ENCODE results near the gene MTHFD1.
"Not testable (repeated sequence)": the region's sequence is repeated elsewhere in the genome, so short reads cannot be mapped to it uniquely, and the experiment has no call there.

The MTHFD1 gene

DNA sequence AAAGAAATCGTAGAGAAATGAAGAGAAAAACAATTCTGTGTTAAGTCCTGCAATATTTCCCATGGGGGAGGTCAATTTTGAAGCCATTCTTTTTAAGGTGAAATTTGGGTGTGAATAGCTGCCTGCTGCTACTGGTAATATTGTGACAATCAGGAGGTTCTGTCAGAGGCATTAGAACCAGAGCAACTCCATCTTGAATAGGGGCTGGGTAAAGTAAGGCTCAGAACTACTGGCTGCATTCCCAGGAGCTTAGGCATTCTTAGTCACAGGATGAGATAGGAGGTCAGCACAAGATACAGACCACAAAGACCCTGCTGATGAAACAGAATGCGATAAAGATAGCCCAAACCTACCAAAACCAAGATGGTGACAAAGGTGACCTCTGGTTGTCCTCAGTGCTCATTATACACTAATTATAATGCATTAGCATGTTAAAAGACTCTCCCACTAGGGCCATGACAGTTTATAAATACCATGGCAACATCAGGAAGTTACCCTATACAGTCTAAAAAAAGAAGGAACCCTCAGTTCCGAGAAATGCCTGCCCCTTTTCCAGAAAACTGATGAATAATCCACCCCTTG is 24.8 kb upstream of the MTHFD1 start:
- Histone ChIP-seq H2AK5ac (ENCODE audit: low read length) (no peak overlapping the region), H3K4me2 (ENCODE audit: low read length) (no peak overlapping the region), H3K79me1 (ENCODE audit: low read length) (no peaks in the 10 kb centered on the region), H3K9ac (ENCODE audit: low read length) (no peak overlapping the region), H4K5ac (ENCODE audit: low read length) (no peak overlapping the region), H3K4ac (ENCODE audit: low read depth, low read length) (no peak overlapping the region), H2BK5ac (ENCODE audit: low read length) (no peak overlapping the region), H3K27me3 (ENCODE audit: insufficient read depth, low read length, poor library complexity) (no peaks in the 10 kb centered on the region), H2BK120ac (ENCODE audit: low read depth, low read length) (no peak overlapping the region), H3K4me3 (ENCODE audit: low read length) (no peak overlapping the region), H3K56ac (ENCODE audit: low read length) (no peak overlapping the region), H2BK15ac (replicated peaks; ENCODE audit: low read depth) (no peak overlapping the region), H3K4me1 (ENCODE audit: control insufficient read depth, low read depth, low read length) (no peaks in the 10 kb centered on the region), H3K36me3 (ENCODE audit: control insufficient read depth, insufficient read depth, low read length) (no peaks in the 10 kb centered on the region), H3K18ac (ENCODE audit: low read length) (no peak overlapping the region), H3K23ac (ENCODE audit: low read length) (no peak overlapping the region), H4K8ac (ENCODE audit: low read depth, low read length) (no peak overlapping the region), H3K27ac (ENCODE audit: low read depth, low read length) (no peak overlapping the region), H3K79me2 (ENCODE audit: control insufficient read depth, insufficient read depth, low read length) (no peaks in the 10 kb centered on the region)
- peak; percentile 48 for DNase-seq
- WGBS (ENCODE audit: extremely low coverage, insufficient coverage, low lambda C conversion rate), result no CpG with 5 or more reads among the region's 3 CpGs

DNA sequence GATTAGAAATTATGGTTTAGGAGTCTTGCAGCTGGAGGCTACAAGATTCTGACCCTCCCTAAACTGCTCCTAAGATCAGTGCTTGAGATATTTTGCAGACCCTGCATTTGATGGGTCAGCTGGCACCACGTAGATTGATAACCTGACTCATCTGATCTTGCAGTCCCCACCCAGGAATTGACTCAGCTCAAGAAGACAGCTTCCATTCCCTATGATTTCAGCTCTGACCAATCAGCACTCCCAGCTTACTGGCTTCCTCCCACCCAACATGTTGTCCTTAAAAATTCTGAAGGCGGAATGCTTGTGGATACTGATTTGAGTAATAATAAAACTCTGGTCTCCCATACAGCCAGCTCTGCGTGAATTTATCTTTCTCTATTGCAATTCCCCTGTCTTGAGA is 23.2 kb upstream of the MTHFD1 start:
- Histone ChIP-seq H2BK120ac (ENCODE audit: low read depth, low read length) (no peak overlapping the region), H3K9ac (ENCODE audit: low read length) (no peak overlapping the region), H3K18ac (ENCODE audit: low read length) (no peak overlapping the region), H3K36me3 (ENCODE audit: control insufficient read depth, insufficient read depth, low read length) (no peaks in the 10 kb centered on the region), H4K5ac (ENCODE audit: low read length) (no peak overlapping the region), H3K56ac (ENCODE audit: low read length) (no peak overlapping the region), H3K23ac (ENCODE audit: low read length) (no peak overlapping the region), H2BK5ac (ENCODE audit: low read length) (no peak overlapping the region), H3K4me3 (ENCODE audit: low read length) (no peak overlapping the region), H3K4me2 (ENCODE audit: low read length) (no peak overlapping the region), H3K4ac (ENCODE audit: low read depth, low read length) (no peak overlapping the region), H3K4me1 (ENCODE audit: control insufficient read depth, low read depth, low read length) (no peaks in the 10 kb centered on the region), H3K27me3 (ENCODE audit: insufficient read depth, low read length, poor library complexity) (no peaks in the 10 kb centered on the region), H4K8ac (ENCODE audit: low read depth, low read length) (no peak overlapping the region), H2BK15ac (replicated peaks; ENCODE audit: low read depth) (no peak overlapping the region), H2AK5ac (ENCODE audit: low read length) (no peak overlapping the region), H3K27ac (ENCODE audit: low read depth, low read length) (no peak overlapping the region), H3K79me1 (ENCODE audit: low read length) (no peaks in the 10 kb centered on the region), H3K79me2 (ENCODE audit: control insufficient read depth, insufficient read depth, low read length) (no peaks in the 10 kb centered on the region)
- no CpG with 5 or more reads among the region's 3 CpGs for WGBS (ENCODE audit: extremely low coverage, insufficient coverage, low lambda C conversion rate)
- peak; percentile 19 for DNase-seq

DNA sequence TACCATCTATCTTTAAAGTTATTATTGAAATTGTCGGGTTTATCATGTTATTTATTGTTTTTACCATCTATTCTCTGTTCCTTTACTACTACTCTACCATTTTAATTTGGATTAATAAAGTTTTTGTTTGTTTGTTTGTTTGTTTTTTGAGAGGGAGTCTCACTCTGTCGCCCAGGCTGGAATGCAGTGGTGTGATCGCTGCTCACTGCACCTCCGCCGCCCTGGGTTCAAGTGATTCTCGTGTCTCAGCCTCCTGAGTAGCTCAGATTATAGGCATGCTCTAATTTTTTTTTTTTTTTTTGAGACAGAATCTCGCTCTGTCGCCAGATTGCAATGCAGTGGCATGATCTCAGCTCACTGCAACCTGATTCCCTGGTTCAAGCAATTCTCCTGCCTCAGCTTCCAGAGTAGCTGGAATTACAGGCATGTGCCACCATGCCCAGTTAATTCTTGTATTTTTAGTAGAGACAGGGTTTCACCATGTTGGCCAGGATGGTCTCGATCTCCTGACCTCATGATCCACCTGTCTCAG is 22.7 kb upstream of the MTHFD1 start:
- H3K23ac ChIP-seq (ENCODE audit: low read length); H3K27ac ChIP-seq (ENCODE audit: low read depth, low read length); H3K56ac ChIP-seq (ENCODE audit: low read length); H3K27me3 ChIP-seq (ENCODE audit: insufficient read depth, low read length, poor library complexity); H2BK120ac ChIP-seq (ENCODE audit: low read depth, low read length); H4K8ac ChIP-seq (ENCODE audit: low read depth, low read length); H2BK5ac ChIP-seq (ENCODE audit: low read length); H3K36me3 ChIP-seq (ENCODE audit: control insufficient read depth, insufficient read depth, low read length); H4K5ac ChIP-seq (ENCODE audit: low read length); H2BK15ac ChIP-seq (replicated peaks; ENCODE audit: low read depth); H3K4me3 ChIP-seq (ENCODE audit: low read length); H3K9ac ChIP-seq (ENCODE audit: low read length); H3K4ac ChIP-seq (ENCODE audit: low read depth, low read length); H3K4me1 ChIP-seq (ENCODE audit: control insufficient read depth, low read depth, low read length); H3K79me1 ChIP-seq (ENCODE audit: low read length); H3K4me2 ChIP-seq (ENCODE audit: low read length); H2AK5ac ChIP-seq (ENCODE audit: low read length); H3K18ac ChIP-seq (ENCODE audit: low read length); H3K79me2 ChIP-seq (ENCODE audit: control insufficient read depth, insufficient read depth, low read length): not testable (repeated sequence)
- no CpG with 5 or more reads among the region's 9 CpGs for WGBS (ENCODE audit: extremely low coverage, insufficient coverage, low lambda C conversion rate)
- peak; percentile 37 for DNase-seq

DNA sequence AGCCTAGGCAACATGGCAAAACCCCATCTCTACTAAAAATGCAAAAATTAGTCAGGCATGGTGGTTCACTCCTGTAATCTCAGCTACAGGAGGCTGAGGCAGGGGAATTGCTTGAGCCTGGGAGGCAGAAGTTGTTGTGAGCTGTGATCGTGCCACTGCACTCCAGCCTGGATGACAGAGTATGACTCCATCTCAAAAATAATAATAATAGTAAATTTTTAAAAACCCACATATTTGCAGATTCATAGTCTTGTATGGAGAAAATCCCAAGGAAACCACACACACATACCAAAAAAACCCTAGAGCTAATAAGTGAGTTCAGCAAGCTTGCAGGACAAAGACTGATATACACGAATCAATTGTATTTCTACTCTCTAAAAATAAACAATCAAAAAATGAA is 19.0 kb upstream of the MTHFD1 start:
- Histone ChIP-seq H3K23ac (ENCODE audit: low read length) (no peak overlapping the region), H4K8ac (ENCODE audit: low read depth, low read length) (no peak overlapping the region), H3K4ac (ENCODE audit: low read depth, low read length) (no peak overlapping the region), H3K4me2 (ENCODE audit: low read length) (no peak overlapping the region), H3K18ac (ENCODE audit: low read length) (no peak overlapping the region), H3K27me3 (ENCODE audit: insufficient read depth, low read length, poor library complexity) (no peaks in the 10 kb centered on the region), H4K5ac (ENCODE audit: low read length) (no peak overlapping the region), H3K36me3 (ENCODE audit: control insufficient read depth, insufficient read depth, low read length) (no peaks in the 10 kb centered on the region), H3K27ac (ENCODE audit: low read depth, low read length) (no peak overlapping the region), H3K4me3 (ENCODE audit: low read length) (no peak overlapping the region), H3K79me1 (ENCODE audit: low read length) (no peaks in the 10 kb centered on the region), H3K79me2 (ENCODE audit: control insufficient read depth, insufficient read depth, low read length) (no peaks in the 10 kb centered on the region), H2BK120ac (ENCODE audit: low read depth, low read length) (no peak overlapping the region), H3K4me1 (ENCODE audit: control insufficient read depth, low read depth, low read length) (no peaks in the 10 kb centered on the region), H3K9ac (ENCODE audit: low read length) (no peak overlapping the region), H2BK5ac (ENCODE audit: low read length) (no peak overlapping the region), H2BK15ac (replicated peaks; ENCODE audit: low read depth) (no peak overlapping the region), H3K56ac (ENCODE audit: low read length) (no peak overlapping the region), H2AK5ac (ENCODE audit: low read length) (no peak overlapping the region)
- DNase-seq, result no peak
- no CpG with 5 or more reads among the region's 2 CpGs for WGBS (ENCODE audit: extremely low coverage, insufficient coverage, low lambda C conversion rate)

DNA sequence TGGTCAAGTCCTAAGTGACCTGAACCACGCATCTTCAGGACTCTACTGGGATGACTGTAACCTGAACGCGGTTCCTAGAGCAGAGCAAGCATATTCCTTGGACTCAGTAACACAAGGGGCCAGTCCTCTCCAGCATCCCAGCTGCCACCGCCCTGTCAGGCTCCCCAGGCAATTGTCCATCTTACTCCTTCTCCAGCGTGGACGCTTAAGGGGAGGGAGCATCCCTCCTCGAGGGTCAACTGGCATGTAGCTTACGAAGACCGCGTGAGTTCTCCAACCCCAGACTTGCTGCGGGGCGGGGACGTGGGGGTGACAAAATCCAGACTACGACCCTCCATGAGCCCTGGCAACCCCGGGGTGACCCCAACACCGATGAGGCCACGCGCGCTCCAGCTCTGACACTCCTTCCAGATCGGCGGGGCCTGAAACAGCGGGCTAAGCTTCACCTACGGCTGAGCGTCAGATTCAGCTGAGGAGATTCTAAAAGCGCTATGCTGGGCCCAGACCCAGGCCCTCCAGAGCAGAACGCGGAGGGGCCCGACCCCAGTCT is 846 bp upstream of the MTHFD1 start:
- Histone ChIP-seq H2BK5ac (ENCODE audit: low read length) (no peak overlapping the region), H3K4me1 (ENCODE audit: control insufficient read depth, low read depth, low read length) (peaks cover 7% of the 10 kb centered on the region), H3K79me2 (ENCODE audit: control insufficient read depth, insufficient read depth, low read length) (peaks cover 23% of the 10 kb centered on the region), H3K23ac (ENCODE audit: low read length) (peak overlapping the region; percentile 3), H3K9ac (ENCODE audit: low read length) (peak overlapping the region; percentile 85), H3K27ac (ENCODE audit: low read depth, low read length) (peak overlapping the region; percentile 65), H3K36me3 (ENCODE audit: control insufficient read depth, insufficient read depth, low read length) (no peaks in the 10 kb centered on the region), H2BK15ac (replicated peaks; ENCODE audit: low read depth) (no peak overlapping the region), H3K4me2 (ENCODE audit: low read length) (peak overlapping the region; percentile 32), H3K18ac (ENCODE audit: low read length) (peak overlapping the region; percentile 29), H4K8ac (ENCODE audit: low read depth, low read length) (no peak overlapping the region), H2BK120ac (ENCODE audit: low read depth, low read length) (no peak overlapping the region), H4K5ac (ENCODE audit: low read length) (no peak overlapping the region), H3K79me1 (ENCODE audit: low read length) (peaks cover 3% of the 10 kb centered on the region), H2AK5ac (ENCODE audit: low read length) (no peak overlapping the region), H3K56ac (ENCODE audit: low read length) (peak overlapping the region; percentile 95), H3K4me3 (ENCODE audit: low read length) (peak overlapping the region; percentile 55), H3K4ac (ENCODE audit: low read depth, low read length) (peak overlapping the region; percentile 74), H3K27me3 (ENCODE audit: insufficient read depth, low read length, poor library complexity) (no peaks in the 10 kb centered on the region)
- peak; percentile 57 for DNase-seq
- no CpG with 5 or more reads among the region's 28 CpGs for WGBS (ENCODE audit: extremely low coverage, insufficient coverage, low lambda C conversion rate)

Measured in mesendoderm (in vitro differentiated cells).